SHP77 treated with DMSO at 0.1 percent for 48 hours (cell line): ENCODE results near the gene ELL.
"Not testable (repeated sequence)": the region's sequence is repeated elsewhere in the genome, so short reads cannot be mapped to it uniquely, and the experiment has no call there.

Experiments
- DNase-seq: peaks from one replicate; lab custom pipeline; 2025; lab: John Stamatoyannopoulos, UW

The ELL gene

GRCh38 chr19:18531485-18531884 lies 9.6 kb upstream of the ELL start:
- no peak for DNase-seq

DNA sequence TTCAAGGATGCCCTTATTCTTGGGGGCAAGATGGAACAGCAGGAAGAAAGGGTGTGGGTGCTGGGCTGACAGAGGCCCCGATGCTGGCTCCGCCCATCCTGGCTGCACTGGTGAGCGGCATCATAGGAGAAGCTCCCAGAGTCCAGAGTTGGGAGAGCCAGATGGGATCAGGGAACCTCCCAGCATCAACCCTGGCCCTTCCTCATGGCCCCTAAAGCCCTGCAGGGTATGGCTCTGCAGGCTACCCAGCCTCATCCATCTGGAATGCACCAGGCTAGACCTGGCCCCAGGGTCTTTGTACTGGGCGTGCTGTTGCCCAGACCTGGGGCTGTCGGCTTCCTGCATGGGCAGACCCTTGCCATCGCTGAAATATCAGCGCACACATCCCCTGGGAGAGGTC lies 7.9 kb upstream of the ELL start:
- no peak for DNase-seq

GRCh38 chr19:18526316-18526715 lies 4.4 kb upstream of the ELL start:
- no peak for DNase-seq

DNA sequence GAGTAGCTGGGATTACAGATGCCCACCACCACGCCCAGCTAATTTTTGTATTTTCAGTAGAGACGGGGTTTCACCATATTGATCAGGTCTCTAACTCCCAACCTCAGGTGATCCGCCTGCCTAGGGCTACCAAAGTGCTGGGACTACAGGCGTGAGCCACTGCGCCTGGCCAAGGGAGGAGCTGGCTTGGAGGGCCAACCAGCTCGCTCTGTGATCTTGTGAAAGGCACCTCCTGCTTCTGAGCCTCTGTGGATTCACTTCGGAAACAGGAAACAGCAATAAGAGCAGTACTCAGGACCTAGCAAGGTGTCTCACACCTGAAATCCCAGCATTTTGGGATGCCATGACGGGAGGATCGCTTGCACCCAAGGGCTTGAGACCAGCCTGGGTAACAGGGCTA lies 2.0 kb upstream of the ELL start:
- DNase-seq: no peak

- not testable (repeated sequence) for DNase-seq
Measured at GRCh38 chr19:18522862-18523440, 1.1 kb upstream of the ELL start.

GRCh38 chr19:18522124-18522861 lies 423 bp upstream of the ELL start:
- peak; percentile 100 for DNase-seq

- DNase-seq: no peak
Measured at GRCh38 chr19:18520848-18521691, 800 bp downstream of the ELL start.

- DNase-seq: peak; percentile 44
Measured at GRCh38 chr19:18519962-18520847, 1.7 kb downstream of the ELL start.

DNA sequence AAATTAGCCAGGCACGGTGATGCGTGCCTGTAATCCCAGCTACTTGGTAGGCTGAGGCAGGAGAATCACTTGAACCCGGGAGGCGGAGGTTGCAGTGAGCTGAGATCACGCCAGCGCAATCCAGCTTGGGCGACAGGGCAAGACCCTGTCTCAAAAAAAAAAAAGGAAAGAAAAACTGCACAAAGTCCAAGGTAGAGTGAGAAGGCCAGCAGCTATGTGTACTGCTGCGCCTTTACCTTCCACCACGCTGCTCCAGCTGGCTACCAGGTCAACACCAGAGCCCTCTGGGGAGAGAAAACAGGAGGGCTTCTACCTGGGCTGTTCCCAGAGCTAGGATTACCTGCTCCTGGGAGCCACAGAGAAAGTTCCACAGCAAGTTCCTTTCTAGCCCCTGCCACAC lies 3.2 kb downstream of the ELL start:
- no peak for DNase-seq

DNA sequence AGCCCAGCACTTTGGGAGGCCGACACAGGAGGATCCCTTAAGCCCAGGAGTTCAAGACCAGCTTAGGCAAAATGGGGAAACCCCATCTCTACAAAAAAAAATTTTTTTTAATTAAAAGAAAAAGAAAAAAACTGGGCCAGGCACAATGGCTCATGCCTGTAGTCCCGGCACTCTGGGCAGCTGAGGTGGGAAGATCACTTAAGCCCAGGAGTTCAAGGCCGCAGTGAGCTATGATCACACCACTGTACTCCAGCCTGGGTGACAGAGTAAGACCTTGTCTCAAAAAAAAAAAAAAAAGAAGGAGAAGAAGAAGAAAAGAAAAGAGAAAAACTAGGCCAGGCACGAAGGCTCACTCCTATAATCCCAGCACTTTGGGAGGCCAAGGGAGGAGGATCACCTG lies 4.3 kb downstream of the ELL start:
- no peak for DNase-seq

- DNase-seq: no peak
Measured at GRCh38 chr19:18515959-18516358, 5.9 kb downstream of the ELL start.

DNA sequence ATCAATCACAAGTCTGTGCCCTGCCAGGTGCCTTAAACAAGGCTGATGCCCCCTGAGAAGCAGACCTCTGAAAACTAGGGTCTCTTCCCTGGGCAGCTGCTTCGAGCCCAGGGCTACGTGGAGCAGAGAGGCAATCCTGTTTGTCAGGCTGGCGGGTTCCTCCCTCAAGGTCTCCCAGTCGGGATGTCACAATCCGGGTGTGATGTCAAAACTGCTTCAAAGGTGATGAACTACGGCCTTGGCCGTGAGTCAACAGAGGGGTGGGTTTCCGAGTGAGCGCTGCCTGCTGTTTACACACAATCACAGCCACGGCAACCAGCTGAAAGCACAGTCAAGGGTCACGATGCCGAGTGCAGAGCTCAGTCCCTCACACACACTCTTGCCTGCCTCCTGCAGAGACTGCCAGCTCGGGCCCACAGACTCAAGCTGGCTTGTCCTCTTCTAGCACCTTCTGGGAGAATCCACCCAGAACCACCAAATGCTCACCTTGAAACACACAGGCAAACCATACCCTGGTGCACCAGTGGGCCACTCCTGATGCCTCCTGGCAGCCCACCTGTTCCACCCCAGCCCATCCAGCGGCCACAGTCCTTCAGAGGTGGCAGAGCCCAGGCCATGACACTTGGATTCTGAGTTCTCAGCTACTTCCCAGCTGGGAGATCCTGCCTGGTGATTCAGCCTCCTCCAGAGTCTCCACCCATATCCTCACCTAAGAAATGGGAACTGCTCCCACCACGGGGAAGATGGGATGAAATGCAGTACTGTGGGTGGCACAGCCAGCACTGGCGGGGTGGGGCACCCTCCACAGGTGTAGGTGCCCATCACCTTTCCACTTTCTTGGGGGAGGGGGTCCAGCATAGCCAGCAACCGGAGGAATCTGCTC lies 6.8 kb downstream of the ELL start:
- DNase-seq: peak; percentile 65

DNA sequence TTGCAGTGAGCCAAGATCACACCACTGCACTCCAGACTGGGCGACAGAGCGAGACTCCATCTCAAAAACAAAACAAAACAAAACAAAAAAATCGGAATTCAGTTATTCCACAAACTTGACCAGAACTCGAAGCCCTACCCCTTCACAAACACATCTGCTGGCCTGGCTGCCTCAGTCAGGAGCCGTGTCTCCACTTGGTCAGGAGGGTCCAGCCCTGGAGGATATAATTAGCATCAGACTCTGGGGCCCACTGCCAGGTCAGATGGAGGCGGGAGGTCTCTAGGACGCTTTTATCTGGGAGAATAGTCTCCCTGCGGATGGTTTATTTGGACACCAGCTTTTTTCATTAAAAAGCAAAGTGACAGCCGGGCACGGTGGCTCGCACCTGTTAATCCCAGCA lies 8.0 kb downstream of the ELL start:
- no peak for DNase-seq

GRCh38 chr19:18510216-18510615 lies 11.7 kb downstream of the ELL start:
- DNase-seq: no peak

DNA sequence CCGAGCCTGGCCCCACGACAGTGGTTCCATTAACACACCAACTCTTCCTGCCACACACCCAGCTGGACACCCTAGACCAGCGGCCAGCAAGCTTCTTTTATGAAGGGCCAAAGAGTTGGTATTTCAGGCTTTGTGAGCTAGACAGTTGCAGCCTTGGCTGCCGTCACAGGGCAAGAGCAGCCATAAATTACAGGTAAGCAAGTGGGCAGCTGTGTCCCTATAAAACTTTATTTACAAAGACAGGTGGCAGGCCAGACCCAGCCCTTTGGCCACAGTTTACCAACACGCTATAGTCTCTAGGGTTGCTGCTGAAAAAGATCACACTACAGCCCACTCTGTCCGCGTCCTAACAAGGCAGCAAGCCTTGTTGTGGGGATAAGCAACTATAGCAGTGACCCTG lies 13.3 kb downstream of the ELL start:
- peak; percentile 53 for DNase-seq

DNA sequence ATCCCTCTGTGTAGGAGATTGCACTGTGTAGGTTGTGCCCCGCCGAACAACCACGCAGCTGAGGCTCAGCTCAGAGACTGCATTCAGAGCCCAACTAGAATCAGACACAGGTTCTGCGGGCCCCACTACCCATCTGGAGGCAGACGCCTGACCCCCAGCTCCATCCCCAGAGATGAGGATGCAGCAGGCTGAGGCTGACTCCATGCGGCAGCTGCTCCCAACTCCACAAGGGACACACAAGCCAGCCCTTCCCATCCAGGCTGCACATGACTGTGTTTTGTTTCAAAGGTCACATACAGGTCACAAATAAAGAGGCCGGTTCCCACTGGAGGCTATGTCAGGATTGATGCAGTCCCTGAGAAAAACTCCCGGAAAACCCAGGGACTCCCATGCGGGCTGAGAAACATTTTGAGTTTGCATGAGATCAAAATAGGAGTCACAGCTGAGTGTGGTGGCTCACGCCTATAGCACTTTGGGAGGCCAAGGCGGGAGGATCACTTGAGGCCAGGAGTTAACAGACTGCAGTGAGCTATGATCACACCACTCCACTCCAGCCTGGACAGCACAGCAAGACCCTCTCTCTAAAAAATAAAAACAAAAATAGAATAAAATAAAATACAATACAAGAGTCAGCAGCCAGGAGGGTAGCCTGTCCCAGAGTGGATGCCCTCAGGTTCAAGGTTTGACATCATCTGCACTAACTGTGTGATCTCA lies 14.0 kb downstream of the ELL start:
- DNase-seq: no peak

DNA sequence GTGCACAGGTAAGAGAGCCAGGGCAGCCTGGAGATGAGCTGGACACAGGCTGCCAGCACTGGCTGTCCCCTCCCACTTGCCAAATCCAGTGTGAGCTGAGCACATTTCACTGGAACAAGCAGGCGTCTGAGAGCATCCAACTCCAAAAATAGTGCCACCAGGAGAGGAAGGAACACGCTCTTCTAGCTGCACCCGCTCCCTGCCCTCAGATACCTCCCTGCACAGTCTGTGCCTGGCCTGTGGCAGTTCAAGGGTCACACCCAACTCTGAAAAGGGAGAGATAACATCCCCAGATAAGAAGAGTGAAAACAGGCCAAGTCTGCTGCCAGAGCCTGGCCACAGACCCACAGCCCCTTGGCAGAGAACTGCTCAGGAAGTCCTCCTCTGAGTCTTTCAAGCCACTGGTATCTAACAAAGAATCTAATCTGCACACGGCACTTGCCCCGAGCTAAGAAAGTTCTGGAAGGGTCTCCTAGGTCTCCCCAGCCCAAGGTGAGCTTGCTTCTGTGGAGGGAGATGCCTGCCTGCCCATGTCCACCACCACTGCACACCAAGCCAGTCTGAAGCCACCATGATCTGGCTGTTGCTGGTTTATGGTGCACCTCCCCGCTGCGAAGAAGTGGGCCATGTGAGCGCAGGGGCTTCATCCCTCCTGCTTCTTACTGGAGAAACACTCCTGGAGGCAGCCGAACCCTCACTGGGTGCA lies 14.7 kb downstream of the ELL start:
- DNase-seq: no peak

GRCh38 chr19:18506101-18506930 lies 15.6 kb downstream of the ELL start:
- DNase-seq: no peak
